K562 (cell line): ENCODE measurements around the gene KSR2. TPM values are rescaled to one million over a fixed set of nuclear protein-coding genes. Genes with fewer than 3 reads are reported as not detected.

ENCODE experiments used
- ATAC-seq: fragments of 200-7000 bp; cut with Tn5 transposase; 3 replicates; pipeline ENCODE4 v1.9.1; 2020; ENCODE audit warnings: moderate library complexity
- BruUV-seq: library from RNA; stranded (reverse); fragments of 400-500 nt; replicated peaks from 2 replicates; lab custom pipeline; 2021; lab: Mats Ljungman, UMichigan
- CTCF ChIA-PET: fragments of 300-600 bp; formaldehyde crosslinking; extraction: SDS; loops from one replicate; lab custom pipeline; 2021; ENCODE audit warnings: low intra/inter-chr PET ratio; lab: Yijun Ruan, JAX
- POLR2A ChIA-PET: fragments of 300-600, 350-650 bp; sonication (Branson Sonifier 250); formaldehyde crosslinking; extraction: SDS; loops from one replicate; lab custom pipeline; 2021; ENCODE audit warnings: antibody characterized with exemption, inconsistent platforms; lab: Yijun Ruan, JAX
- DNase-seq, 4 experiments: peaks; one replicate each; pipeline versions ENCODE4 v3.0.0 to v3.0.0-alpha.2; 2011 to 2018; ENCODE audit warnings: low spot score in 3 of 4, mixed read lengths in 3 of 4; ENCODE audit errors: extremely low read depth in 1 of 4
- FAIRE-seq: peaks from 2 replicates; lab custom pipeline; 2011; peaks lifted over from hg19 to GRCh38; lab: Jason Lieb, UNC
- H2AFZ ChIP-seq: 2 replicates; pipeline ENCODE4 v1.6.0; 2011; ENCODE audit warnings: low read depth, low read length, control low read depth, inconsistent platforms
- H3K27ac ChIP-seq: fragments of 200-600 bp; 3 replicates; pipeline ENCODE4 v1.8.0; 2011; ENCODE audit warnings: low read depth, mild to moderate bottlenecking, control low read depth, inconsistent platforms, low read length, moderate library complexity, mixed read lengths; ENCODE audit errors: extremely low read depth
- H3K27me3 ChIP-seq, 2 experiments: fragments of 300-600 bp in 1 of 2; 2 replicates in 1 of 2; 3 replicates in 1 of 2; pipeline versions ENCODE4 v1.6.0 to v1.8.0; 2011; ENCODE audit warnings: inconsistent platforms in 2 of 2, low read length in 2 of 2, mild to moderate bottlenecking in 1 of 2, mixed read lengths in 1 of 2, moderate library complexity in 1 of 2; ENCODE audit not compliant: control insufficient read depth in 2 of 2, insufficient read depth in 2 of 2
- H3K36me3 ChIP-seq: fragments of 300-600 bp; 3 replicates; pipeline ENCODE4 v1.8.0; 2011; ENCODE audit warnings: mild to moderate bottlenecking, low read length, inconsistent platforms; ENCODE audit not compliant: control insufficient read depth, insufficient read depth
- H3K4me1 ChIP-seq, 2 experiments: fragments of 200-600 bp in 1 of 2; replicated peaks in 1 of 2; 2 replicates in 1 of 2; 3 replicates in 1 of 2; pipeline versions ENCODE4 v1.5.1 to v1.8.0; 2011; ENCODE audit warnings: inconsistent platforms in 2 of 2, low read length in 2 of 2, mild to moderate bottlenecking in 1 of 2, mixed read lengths in 1 of 2, moderate library complexity in 1 of 2; ENCODE audit not compliant: control insufficient read depth in 2 of 2, insufficient read depth in 2 of 2
- H3K4me2 ChIP-seq: 2 replicates; pipeline ENCODE4 v1.6.1; 2011; ENCODE audit warnings: low read length, control low read depth, inconsistent platforms, mixed read lengths; ENCODE audit not compliant: insufficient read depth
- H3K4me3 ChIP-seq: fragments of 200-600 bp; sonication (generic), shearing (Covaris generic); 2 replicates; pipeline ENCODE4 v1.5.1; 2016; ENCODE audit warnings: control low read depth, inconsistent platforms
- H3K79me2 ChIP-seq: fragments of 200-600 bp; 3 replicates; pipeline ENCODE4 v1.8.0; 2011; ENCODE audit warnings: low read length, inconsistent platforms; ENCODE audit not compliant: control insufficient read depth, insufficient read depth
- H3K9ac ChIP-seq, 2 experiments: 2 replicates each; pipeline versions ENCODE4 v1.6.0 to v1.6.1; 2011; ENCODE audit warnings: low read depth in 2 of 2, low read length in 2 of 2, control low read depth in 1 of 2, inconsistent platforms in 1 of 2, mild to moderate bottlenecking in 1 of 2, mixed read lengths in 1 of 2; ENCODE audit not compliant: insufficient read depth in 1 of 2
- H3K9me1 ChIP-seq: one replicate; pipeline ENCODE4 v1.6.0; 2011; ENCODE audit warnings: inconsistent platforms, mild to moderate bottlenecking, low read length, moderate library complexity; ENCODE audit not compliant: control insufficient read depth, insufficient read depth
- H3K9me3 ChIP-seq: replicated peaks from 2 replicates; pipeline ENCODE4 v1.5.1; 2011; ENCODE audit warnings: low read depth, low read length, inconsistent platforms; ENCODE audit not compliant: control insufficient read depth, insufficient read depth
- H4K20me1 ChIP-seq: replicated peaks from 2 replicates; pipeline ENCODE4 v1.6.1; 2011; ENCODE audit warnings: low read length, inconsistent platforms, mixed read lengths; ENCODE audit not compliant: control insufficient read depth, insufficient read depth
- GATAD2A ChIP-seq: fragments of 450-650 bp; IDR thresholded peaks from 2 replicates; pipeline ENCODE4 v1.6.1; 2017
- HNRNPUL1 ChIP-seq: fragments of 200-400 bp; formaldehyde crosslinking; IDR thresholded peaks from 2 replicates; pipeline ENCODE4 v1.6.1; 2017; ENCODE audit warnings: low read length
- MAFK ChIP-seq: IDR thresholded peaks from 2 replicates; pipeline ENCODE4 v1.6.1; 2011; ENCODE audit warnings: low read length, improper control_type of control experiment
- PKNOX1 ChIP-seq: fragments of 450-650 bp; IDR thresholded peaks from 2 replicates; pipeline ENCODE4 v1.6.1; 2016
- REST ChIP-seq, 2 experiments: fragments of 450-650 bp; formaldehyde crosslinking in 1 of 2; IDR thresholded peaks; 2 replicates each; pipeline versions ENCODE4 v1.4.0 to v1.6.1; 2014 to 2020; ENCODE audit warnings: mild to moderate bottlenecking in 2 of 2, borderline replicate concordance in 1 of 2, low read depth in 1 of 2
- TCF3 ChIP-seq: sonication (generic); formaldehyde crosslinking; IDR thresholded peaks from 2 replicates; pipeline ENCODE4 v1.4.0; 2020; ENCODE audit warnings: mild to moderate bottlenecking, missing genetic modification reagents
- TRIM25 ChIP-seq: fragments of 450-650 bp; IDR thresholded peaks from 2 replicates; pipeline ENCODE4 v1.7.0; 2016; ENCODE audit warnings: borderline replicate concordance
- ZC3H8 ChIP-seq: fragments of 450-650 bp; IDR thresholded peaks from 2 replicates; pipeline ENCODE4 v1.6.1; 2017
- ZNF24 ChIP-seq: fragments of 450-650 bp; IDR thresholded peaks from 2 replicates; pipeline ENCODE4 v1.6.1; 2016
- ZNF263 ChIP-seq: sonication (generic); formaldehyde crosslinking; IDR thresholded peaks from 2 replicates; pipeline ENCODE4 v1.8.0; 2022; ENCODE audit warnings: mild to moderate bottlenecking, missing genetic modification reagents, borderline replicate concordance
- WGBS: fragments of 100-300 bp; shearing (Covaris generic); methylation state at CpG from one replicate; pipeline ENCODE4 v1.1.6; 2016; ENCODE audit warnings: low coverage, mixed read lengths; ENCODE audit not compliant: insufficient coverage; ENCODE audit errors: missing lambda C conversion rate; 5-methylcytosine and 5-hydroxymethylcytosine counted together
- in situ Hi-C: fragments of 300-500 bp; cut with MboI; formaldehyde crosslinking; loops from 4 replicates; pipeline ENCODE4 v1.15.0; 2018; ENCODE audit warnings: inconsistent platforms, mixed read lengths
- intact Hi-C: fragments of 100-400 bp; cut with micrococcal nuclease; formaldehyde crosslinking; loops from 2 replicates; pipeline ENCODE4 v1.14.2; 2022
- polyA plus RNA-seq, 8 experiments: library from polyadenylated mRNA; depleted of rRNA in 4 of 8; stranded (reverse) in 5 of 8; unstranded in 3 of 8; fragments of >200 nt; fragmentation: Nextera tagmentation in 2 of 8; fragmentation: Illumina TruSeq in 1 of 8; extraction: Ambion mirVana in 2 of 8; extraction: Trizol in 1 of 8; gene quantifications; 2 replicates each; pipeline versions ENCODE4 v1.2.1 to v1.2.3, GENCODE V29; 2011 to 2014; ENCODE audit warnings: inconsistent platforms in 1 of 8, missing spikeins in 1 of 8
- total RNA-seq, 7 experiments: library from RNA; depleted of rRNA in 6 of 7; stranded (reverse); fragments of >200 nt in 6 of 7; fragmentation: Illumina TruSeq in 2 of 7; extraction: Trizol in 2 of 7; gene quantifications; 2 replicates each; pipeline versions ENCODE4 v1.2.1 to v1.2.3, GENCODE V29; 2011 to 2021; ENCODE audit warnings: low replicate concordance in 1 of 7

Gene KSR2
- total and polyA plus RNA-seq, 9 of the 15 experiments (the other 6 are each of a cell fraction or from before 2014, with no cell fraction given), result not detected

- DNase-seq (no peak), FAIRE-seq (no peak), ATAC-seq (no peak)
- H2AFZ ChIP-seq, result no peak overlapping the region
- in situ Hi-C loops, result no loop called here
- H3K27me3 ChIP-seq, result peaks cover 0 to 11% of the 10 kb centered on the region in 2 experiments; a peak in 1 of 5 replicates
- no peak overlapping the region for H3K4me3 ChIP-seq
- no TSS peak for BruUV-seq
- H3K9ac ChIP-seq, result no peak overlapping the region
- H3K9me3 ChIP-seq, result no peaks in the 10 kb centered on the region
- ChIA-PET CTCF (no interaction called here), POLR2A (interaction anchor here (0.8 kb wide), 1 partner anchor 12 kb away, joined by 3 read pairs; no protein-coding TSS in a partner anchor)
- H3K36me3 ChIP-seq, result no peaks in the 10 kb centered on the region
- H3K4me1 ChIP-seq, result no peaks in the 10 kb centered on the region
- intact Hi-C loops, result loop anchor here (10.0 kb wide), 1 partner anchor 240 kb away; no protein-coding TSS in a partner anchor
- WGBS, result 0% methylated on average over 4 of the region's 4 CpGs
- no peaks in the 10 kb centered on the region for H3K79me2 ChIP-seq
- no peaks in the 10 kb centered on the region for H3K9me1 ChIP-seq
- H3K4me2 ChIP-seq, result no peak overlapping the region
- H4K20me1 ChIP-seq, result no peaks in the 10 kb centered on the region
- no peak overlapping the region for H3K27ac ChIP-seq
- TF ChIP-seq MAFK, result no peak
- no peak for TF ChIP-seq GATAD2A
- TF ChIP-seq PKNOX1, result no peak
- TF ChIP-seq TCF3 (CRISPR knock-in tag), result no peak
- no peak for TF ChIP-seq HNRNPUL1
- TF ChIP-seq ZC3H8, result no peak
- TF ChIP-seq ZNF24, result no peak
- TF ChIP-seq REST (IDR thresholded peaks at IDR 0.05; ENCODE audit: borderline replicate concordance), result no peak
- TF ChIP-seq REST (CRISPR knock-in tag; IDR thresholded peaks at IDR 0.05; ENCODE audit: low read depth), result no peak
- no peak for TF ChIP-seq TRIM25
- TF ChIP-seq ZNF263 (CRISPR knock-in tag), result no peak
Observed at GRCh38 chr12:117594481-117594880, 374.3 kb downstream of the KSR2 start.
